ENCODE measurements around the gene FLNA. TPM values are rescaled to one million over a fixed set of nuclear protein-coding genes. Genes with fewer than 3 reads are reported as not detected.

The FLNA gene, protein sequence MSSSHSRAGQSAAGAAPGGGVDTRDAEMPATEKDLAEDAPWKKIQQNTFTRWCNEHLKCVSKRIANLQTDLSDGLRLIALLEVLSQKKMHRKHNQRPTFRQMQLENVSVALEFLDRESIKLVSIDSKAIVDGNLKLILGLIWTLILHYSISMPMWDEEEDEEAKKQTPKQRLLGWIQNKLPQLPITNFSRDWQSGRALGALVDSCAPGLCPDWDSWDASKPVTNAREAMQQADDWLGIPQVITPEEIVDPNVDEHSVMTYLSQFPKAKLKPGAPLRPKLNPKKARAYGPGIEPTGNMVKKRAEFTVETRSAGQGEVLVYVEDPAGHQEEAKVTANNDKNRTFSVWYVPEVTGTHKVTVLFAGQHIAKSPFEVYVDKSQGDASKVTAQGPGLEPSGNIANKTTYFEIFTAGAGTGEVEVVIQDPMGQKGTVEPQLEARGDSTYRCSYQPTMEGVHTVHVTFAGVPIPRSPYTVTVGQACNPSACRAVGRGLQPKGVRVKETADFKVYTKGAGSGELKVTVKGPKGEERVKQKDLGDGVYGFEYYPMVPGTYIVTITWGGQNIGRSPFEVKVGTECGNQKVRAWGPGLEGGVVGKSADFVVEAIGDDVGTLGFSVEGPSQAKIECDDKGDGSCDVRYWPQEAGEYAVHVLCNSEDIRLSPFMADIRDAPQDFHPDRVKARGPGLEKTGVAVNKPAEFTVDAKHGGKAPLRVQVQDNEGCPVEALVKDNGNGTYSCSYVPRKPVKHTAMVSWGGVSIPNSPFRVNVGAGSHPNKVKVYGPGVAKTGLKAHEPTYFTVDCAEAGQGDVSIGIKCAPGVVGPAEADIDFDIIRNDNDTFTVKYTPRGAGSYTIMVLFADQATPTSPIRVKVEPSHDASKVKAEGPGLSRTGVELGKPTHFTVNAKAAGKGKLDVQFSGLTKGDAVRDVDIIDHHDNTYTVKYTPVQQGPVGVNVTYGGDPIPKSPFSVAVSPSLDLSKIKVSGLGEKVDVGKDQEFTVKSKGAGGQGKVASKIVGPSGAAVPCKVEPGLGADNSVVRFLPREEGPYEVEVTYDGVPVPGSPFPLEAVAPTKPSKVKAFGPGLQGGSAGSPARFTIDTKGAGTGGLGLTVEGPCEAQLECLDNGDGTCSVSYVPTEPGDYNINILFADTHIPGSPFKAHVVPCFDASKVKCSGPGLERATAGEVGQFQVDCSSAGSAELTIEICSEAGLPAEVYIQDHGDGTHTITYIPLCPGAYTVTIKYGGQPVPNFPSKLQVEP (N-terminal part only)
- 1,306 TPM for total RNA-seq
- polyA plus RNA-seq = 6,054 TPM

DNA sequence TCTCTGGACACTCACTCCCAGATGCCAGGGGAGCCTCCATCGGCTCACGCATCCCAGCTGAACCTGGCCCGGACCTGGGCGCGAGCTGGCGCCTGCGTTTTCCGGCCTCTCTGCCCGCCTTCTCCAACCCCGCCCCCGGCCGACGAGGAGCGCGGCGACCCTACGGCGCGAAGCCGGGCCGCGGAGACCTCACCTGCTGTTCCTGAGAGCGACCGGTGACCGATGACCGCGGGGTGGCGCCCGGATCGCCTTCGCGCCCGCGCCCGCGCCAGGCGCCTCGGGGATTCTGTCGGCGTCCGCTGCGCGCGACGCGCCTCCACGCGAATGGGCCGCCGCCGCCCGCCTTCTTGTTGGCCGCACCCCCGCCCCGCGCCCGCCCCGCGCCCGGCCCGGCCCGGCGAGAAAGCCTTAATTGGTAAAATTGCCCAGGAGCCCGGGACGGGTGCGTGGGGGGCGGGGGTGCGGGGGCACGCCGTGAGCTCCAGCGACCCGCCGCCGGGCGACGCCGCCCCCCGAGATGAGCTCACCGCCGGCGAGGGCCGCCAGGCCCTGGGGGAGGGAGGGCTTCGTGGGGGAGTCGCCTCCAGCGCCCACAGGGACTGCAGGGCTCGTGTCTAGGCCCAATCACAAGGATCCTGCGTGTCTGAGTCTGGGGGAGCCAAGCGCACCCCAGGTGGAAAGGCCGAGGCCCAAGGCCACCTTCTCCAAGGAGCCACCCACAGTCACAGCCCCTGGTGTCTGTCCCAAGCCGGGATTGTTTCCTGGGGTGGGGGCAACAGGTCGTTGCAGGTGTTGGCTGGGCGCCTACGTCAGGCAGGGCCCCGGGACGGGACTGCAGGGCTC, at the start of gene FLNA:
Gene FLNA, minus strand, starts transcription at position 322 of the 843 bp plus-strand sequence. CDS start 3,389 bp downstream, outside the sequence.
- DNase-seq (ENCODE audit: extremely low spot score) = no peak
- no peaks in the 10 kb centered on the region for H3K4me1 ChIP-seq (ENCODE audit: insufficient read depth)
- no peaks in the 10 kb centered on the region for H3K36me3 ChIP-seq (ENCODE audit: insufficient read depth)
- 3% methylated on average over 89 of the region's 95 CpGs for WGBS
- peak within 1 kb of the TSS; percentile 81 for H3K27ac ChIP-seq (ENCODE audit: low read depth)
- H3K4me3 ChIP-seq (ENCODE audit: low read depth, low read length) = peak within 1 kb of the TSS; percentile 43

DNA sequence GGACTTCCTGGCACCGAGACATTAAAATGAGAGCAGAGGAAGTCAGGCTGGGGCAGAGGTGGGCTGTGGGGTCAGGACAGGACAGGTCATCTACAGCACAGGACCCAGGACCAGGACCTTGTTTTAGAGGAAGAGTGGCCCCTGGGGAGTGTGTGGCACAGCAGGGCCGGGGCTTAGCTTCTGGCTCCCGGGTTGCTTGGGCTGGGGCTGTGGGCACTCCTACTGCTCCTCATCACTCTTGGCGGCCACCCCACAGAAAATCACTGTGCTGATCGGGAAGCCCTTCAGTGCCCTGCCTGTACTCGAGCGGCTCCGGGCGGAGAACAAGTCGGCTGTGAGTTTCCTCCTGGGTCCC, 45.9 kb upstream of the FLNA start:
- no peak overlapping the region for H3K4me3 ChIP-seq (ENCODE audit: low read depth, low read length)
- no peaks in the 10 kb centered on the region for H3K36me3 ChIP-seq (ENCODE audit: insufficient read depth)
- WGBS = 83% methylated on average over 10 of the region's 10 CpGs
- no peak for DNase-seq (ENCODE audit: extremely low spot score)
- no peaks in the 10 kb centered on the region for H3K4me1 ChIP-seq (ENCODE audit: insufficient read depth)
- H3K27ac ChIP-seq (ENCODE audit: low read depth) = no peak overlapping the region

DNA sequence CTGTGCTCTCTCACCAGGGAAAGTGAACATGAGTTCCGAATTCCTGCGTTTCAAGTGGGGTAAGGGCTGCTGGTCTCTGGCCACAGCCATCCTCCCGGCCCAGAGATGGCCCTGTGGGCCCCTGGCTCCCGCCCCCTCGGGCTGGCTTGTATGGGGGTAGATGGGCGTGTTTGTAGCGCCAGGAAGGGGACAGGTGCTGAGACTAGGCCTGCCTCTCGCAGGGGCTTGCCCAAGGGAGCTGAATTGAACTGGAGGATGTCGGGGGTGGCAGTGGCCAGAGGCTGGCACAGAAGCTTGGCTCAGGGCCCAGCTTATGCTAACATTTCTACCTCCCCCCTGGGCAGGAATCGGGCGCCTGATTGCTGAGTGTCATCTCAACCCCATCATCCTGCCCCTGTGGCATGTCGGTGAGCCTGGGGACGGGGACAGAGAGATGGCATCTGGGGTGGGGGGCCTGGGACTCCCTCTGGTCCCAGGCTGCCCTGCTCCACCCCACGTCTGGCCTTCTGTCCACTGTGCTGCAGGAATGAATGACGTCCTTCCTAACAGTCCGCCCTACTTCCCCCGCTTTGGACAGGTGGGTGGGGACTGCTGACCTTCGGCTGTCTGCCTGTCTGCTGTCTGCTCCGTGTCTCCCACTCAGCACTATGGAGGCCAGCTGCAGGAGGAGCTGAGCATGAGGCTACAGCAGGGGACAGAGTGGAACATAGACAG, 45.4 kb upstream of the FLNA start:
- Histone ChIP-seq H3K4me3 (ENCODE audit: low read depth, low read length) (no peak overlapping the region), H3K36me3 (ENCODE audit: insufficient read depth) (no peaks in the 10 kb centered on the region), H3K4me1 (ENCODE audit: insufficient read depth) (no peaks in the 10 kb centered on the region), H3K27ac (ENCODE audit: low read depth) (no peak overlapping the region)
- no peak for DNase-seq (ENCODE audit: extremely low spot score)
- 77% methylated on average over 19 of the region's 19 CpGs for WGBS

DNA sequence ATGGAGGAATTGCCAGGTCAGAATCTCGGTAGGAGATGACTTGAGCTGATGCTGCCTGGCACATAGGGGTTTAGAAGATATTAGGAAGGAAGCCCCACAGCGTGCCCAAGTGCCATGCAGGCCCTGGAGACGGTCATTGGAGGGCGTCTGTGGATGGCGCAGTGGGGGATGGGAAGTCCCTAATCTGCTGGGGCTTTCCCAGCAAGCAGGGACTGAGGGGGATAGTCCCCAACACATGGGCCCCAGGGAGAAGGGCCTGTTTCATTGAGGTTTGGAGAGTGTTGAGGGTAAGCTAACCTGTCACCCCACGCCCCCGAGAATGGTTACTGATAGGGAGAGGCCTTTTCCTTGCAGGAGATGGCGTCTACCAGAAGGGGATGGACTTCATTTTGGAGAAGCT, 44.8 kb upstream of the FLNA start:
- H3K4me3 ChIP-seq (ENCODE audit: low read depth, low read length) = no peak overlapping the region
- no peak overlapping the region for H3K27ac ChIP-seq (ENCODE audit: low read depth)
- WGBS = 90% methylated on average over 8 of the region's 8 CpGs

DNA sequence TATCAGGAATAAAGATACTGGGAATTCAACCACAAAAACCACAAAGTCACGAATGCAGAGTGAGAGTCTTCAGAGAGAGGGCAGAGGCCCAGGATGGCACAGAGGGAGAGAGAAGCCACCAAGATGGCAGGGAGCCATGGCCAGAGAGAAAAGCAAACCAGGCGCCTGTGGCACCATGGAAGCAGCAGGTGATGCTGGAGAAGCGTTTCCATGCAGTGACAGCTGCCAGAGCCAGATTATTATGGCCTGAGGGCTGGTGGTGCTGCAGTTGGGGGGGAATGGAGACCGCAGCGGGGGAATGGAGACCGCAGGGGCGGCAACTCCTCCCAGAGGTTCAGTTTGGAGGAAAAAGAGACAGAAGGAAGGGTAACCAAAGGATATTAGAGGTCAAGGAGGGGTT, 42.7 kb upstream of the FLNA start:
- H3K4me3 ChIP-seq (ENCODE audit: low read depth, low read length) = no peak overlapping the region
- no peak for DNase-seq (ENCODE audit: extremely low spot score)
- no peaks in the 10 kb centered on the region for H3K36me3 ChIP-seq (ENCODE audit: insufficient read depth)
- WGBS = 74% methylated on average over 7 of the region's 7 CpGs
- no peak overlapping the region for H3K27ac ChIP-seq (ENCODE audit: low read depth)
- H3K4me1 ChIP-seq (ENCODE audit: insufficient read depth) = no peaks in the 10 kb centered on the region

More for the DNA sequence above, 44.8 kb upstream of the FLNA start:
- no peaks in the 10 kb centered on the region for H3K4me1 ChIP-seq (ENCODE audit: insufficient read depth)
- no peak for DNase-seq (ENCODE audit: extremely low spot score)
- H3K36me3 ChIP-seq (ENCODE audit: insufficient read depth) = no peaks in the 10 kb centered on the region

DNA sequence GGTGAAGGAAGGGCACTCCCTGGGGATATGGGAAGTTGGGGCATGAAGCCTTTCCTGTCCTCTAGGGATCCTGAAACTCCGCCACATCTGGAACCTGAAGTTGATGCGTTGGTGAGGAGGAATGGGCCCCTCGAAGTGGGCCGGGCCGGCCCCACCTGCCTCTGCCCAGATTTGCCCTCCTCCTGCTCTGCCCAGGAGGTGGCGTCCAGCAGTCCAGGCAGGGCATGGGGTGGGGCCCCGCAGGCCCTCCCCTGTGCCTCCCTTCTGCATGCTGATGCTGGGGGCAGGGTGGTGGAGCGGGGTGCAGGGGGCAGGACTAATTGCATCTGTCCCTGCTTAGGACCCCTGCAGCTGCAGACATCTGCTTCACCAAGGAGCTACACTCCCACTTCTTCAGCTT, 38.7 kb upstream of the FLNA start:
- WGBS = 78% methylated on average over 8 of the region's 8 CpGs
- DNase-seq (ENCODE audit: extremely low spot score) = no peak

DNA sequence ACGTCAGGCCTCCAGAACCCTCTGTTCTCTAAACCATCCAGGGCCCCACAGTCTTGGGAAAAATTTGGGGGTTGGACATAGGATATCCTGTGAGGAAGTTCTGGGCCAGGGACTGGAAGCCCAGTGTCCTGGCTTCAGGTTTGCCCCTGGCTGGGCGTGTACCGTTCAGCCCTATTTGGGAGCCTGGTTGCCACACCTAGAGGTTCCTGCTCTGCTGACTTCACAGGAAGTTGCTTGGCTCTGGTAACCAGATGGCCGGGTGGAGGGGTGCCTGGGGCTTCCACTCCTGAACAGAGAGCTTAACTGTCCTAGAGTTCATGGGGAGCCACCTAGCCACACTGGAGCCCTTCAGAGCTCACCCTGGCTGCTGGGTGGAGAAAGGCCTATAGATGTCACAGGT, 38.0 kb upstream of the FLNA start:
- WGBS = 31% methylated on average over 4 of the region's 4 CpGs
- Histone ChIP-seq H3K4me3 (ENCODE audit: low read depth, low read length) (peak overlapping the region; percentile 80), H3K4me1 (ENCODE audit: insufficient read depth) (no peaks in the 10 kb centered on the region), H3K27ac (ENCODE audit: low read depth) (no peak overlapping the region), H3K36me3 (ENCODE audit: insufficient read depth) (no peaks in the 10 kb centered on the region)
- no peak for DNase-seq (ENCODE audit: extremely low spot score)

More for the DNA sequence above, 38.7 kb upstream of the FLNA start:
- no peak overlapping the region for H3K4me3 ChIP-seq (ENCODE audit: low read depth, low read length)
- no peak overlapping the region for H3K27ac ChIP-seq (ENCODE audit: low read depth)
- H3K36me3 ChIP-seq (ENCODE audit: insufficient read depth) = no peaks in the 10 kb centered on the region
- H3K4me1 ChIP-seq (ENCODE audit: insufficient read depth) = no peaks in the 10 kb centered on the region

DNA sequence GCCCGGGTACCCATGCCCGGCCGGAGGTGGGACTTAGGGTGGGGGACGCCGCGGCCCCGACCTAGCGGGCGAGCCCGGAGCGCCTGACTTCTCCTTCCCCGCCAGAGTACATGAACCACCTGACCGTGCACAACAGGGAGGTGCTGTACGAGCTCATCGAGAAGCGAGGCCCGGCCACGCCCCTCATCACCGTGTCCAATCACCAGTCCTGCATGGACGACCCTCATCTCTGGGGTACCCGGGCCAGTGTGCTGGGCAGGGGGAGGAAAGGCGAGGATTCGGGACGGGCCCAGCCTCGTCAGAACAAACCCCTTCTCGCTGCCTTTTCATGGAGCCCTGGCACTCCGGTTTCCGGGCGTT, 37.5 kb upstream of the FLNA start:
- Histone ChIP-seq H3K27ac (ENCODE audit: low read depth) (peak overlapping the region; percentile 99), H3K4me3 (ENCODE audit: low read depth, low read length) (peak overlapping the region; percentile 80), H3K36me3 (ENCODE audit: insufficient read depth) (no peaks in the 10 kb centered on the region), H3K4me1 (ENCODE audit: insufficient read depth) (no peaks in the 10 kb centered on the region)
- 2% methylated on average over 29 of the region's 29 CpGs for WGBS
- no peak for DNase-seq (ENCODE audit: extremely low spot score)

DNA sequence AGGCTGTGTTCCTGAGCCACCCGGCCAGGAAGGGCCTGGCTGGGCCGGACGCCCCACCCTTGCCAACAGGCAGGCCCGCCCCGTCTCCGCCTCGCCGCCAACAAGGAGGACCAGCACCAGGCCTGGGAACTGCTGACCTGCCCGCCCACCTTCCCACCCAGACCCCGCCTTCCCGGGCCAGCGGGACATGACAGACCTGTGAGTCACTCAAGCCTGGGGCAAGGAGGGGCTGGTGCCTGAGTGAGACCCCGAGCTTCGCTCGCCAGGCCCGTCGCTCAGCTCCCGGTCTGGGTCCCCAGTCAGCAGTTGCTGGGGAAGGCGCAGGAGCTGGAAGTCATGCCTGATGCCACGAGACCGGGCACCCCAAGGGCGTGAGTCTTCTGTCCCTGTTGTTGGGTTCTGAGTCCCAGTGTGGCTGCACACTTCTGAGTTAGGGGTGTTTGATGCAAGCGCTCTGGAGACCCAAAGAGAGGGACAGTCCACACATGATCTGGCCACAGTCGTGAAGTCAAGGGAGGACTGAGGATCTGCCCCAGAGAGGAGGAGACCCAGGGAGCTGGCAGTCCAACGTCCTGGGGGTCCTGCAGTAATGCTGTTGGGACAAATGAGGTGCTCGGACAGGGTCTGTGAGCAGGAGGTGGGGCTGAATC, 34.9 kb upstream of the FLNA start, which contains the start of gene DNASE1L1:
Gene DNASE1L1, minus strand, starts transcription at position 33 of the 650 bp plus-strand sequence. CDS start 3,686 bp downstream, outside the sequence.
- peak within 1 kb of the TSS; percentile 66 for H3K27ac ChIP-seq (ENCODE audit: low read depth)
- WGBS = 40% methylated on average over 26 of the region's 26 CpGs
- H3K4me3 ChIP-seq (ENCODE audit: low read depth, low read length) = peak within 1 kb of the TSS; percentile 24
- H3K4me1 ChIP-seq (ENCODE audit: insufficient read depth) = no peaks in the 10 kb centered on the region
- H3K36me3 ChIP-seq (ENCODE audit: insufficient read depth) = no peaks in the 10 kb centered on the region
- no peak for DNase-seq (ENCODE audit: extremely low spot score)

DNA sequence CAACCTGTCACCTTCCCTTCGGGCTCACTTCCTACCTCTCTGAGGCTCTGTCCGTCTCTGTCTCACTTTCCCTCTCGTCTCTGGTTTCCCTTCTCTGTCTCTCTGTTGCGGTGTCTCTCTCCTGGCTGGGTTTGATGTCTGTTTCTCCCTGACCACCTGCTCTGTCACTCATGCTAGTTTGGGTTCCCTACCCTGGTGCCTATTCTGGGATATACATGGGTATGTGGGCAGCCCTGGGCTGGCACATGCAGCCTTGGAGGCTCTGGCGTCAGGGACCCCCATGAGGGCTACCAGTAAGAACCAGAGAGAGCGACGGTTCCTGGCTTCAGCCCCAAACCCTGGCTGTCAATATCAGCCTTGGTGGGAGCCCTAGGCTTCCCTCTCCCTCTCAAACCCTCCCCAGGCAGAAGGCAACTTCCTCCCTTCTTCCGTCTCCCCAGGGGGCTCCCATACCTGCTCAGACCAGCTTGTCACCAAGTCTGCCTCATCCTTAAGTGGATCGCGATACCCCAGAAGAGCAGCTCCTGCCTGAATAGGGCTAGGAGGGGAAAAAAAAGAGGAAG, 34.3 kb upstream of the FLNA start:
- 39% methylated on average over 10 of the region's 10 CpGs for WGBS
- Histone ChIP-seq H3K36me3 (ENCODE audit: insufficient read depth) (no peaks in the 10 kb centered on the region), H3K4me3 (ENCODE audit: low read depth, low read length) (peak overlapping the region; percentile 24), H3K4me1 (ENCODE audit: insufficient read depth) (no peaks in the 10 kb centered on the region), H3K27ac (ENCODE audit: low read depth) (peak overlapping the region; percentile 45)
- DNase-seq (ENCODE audit: extremely low spot score) = no peak

DNA sequence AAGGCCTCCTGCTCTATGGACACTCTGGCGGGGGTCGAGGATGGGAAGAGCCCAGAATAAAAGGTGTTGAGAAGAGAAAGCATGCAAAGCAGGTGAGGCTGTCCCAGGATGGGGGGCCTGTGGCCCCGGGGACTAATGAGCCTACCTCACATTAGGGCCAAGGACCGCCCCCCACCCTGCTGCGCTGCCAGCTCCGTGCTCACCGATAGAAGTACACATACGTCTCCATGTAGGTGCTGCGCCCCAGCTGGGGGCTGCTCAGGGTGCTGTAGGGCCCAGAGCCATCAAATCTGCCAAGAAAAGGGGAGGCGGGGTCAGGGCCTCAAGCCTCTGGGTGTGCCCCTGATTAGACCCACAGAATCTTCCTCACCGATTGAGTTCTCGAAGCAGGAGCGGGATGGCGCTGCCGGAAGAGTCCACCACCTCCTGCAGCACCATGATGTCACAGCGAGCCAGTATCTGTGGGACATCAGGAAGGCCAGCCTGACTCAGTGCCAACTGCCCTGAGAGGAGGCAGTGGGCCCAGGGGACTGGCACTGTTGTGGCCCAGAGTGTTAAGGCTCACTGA, 30.3 kb upstream of the FLNA start:
- Histone ChIP-seq H3K27ac (ENCODE audit: low read depth) (no peak overlapping the region), H3K36me3 (ENCODE audit: insufficient read depth) (peaks cover 3% of the 10 kb centered on the region), H3K4me1 (ENCODE audit: insufficient read depth) (no peaks in the 10 kb centered on the region), H3K4me3 (ENCODE audit: low read depth, low read length) (no peak overlapping the region)
- DNase-seq (ENCODE audit: extremely low spot score) = no peak
- 93% methylated on average over 16 of the region's 16 CpGs for WGBS
